PFSK-1 (cell line): ENCODE measurements around the gene SF3A1.

Source experiments
- FOXP2 ChIP-seq: optimal IDR thresholded peaks from 2 replicates; pipeline ENCODE3; 2011; ENCODE audit warnings: borderline replicate concordance, control low read depth, inconsistent platforms; ENCODE audit not compliant: insufficient read depth; ENCODE audit errors: extremely low read length, extremely low read depth
- POLR2AphosphoS5 ChIP-seq: IDR thresholded peaks from 2 replicates; pipeline ENCODE4 v1.6.1; 2012; ENCODE audit warnings: low read depth, mild to moderate bottlenecking, control low read depth, low read length, moderate library complexity
- REST ChIP-seq, 2 experiments: IDR thresholded peaks; 2 replicates each; pipeline versions ENCODE4 v1.6.1 to v1.8.0; 2011 to 2012; ENCODE audit warnings: low read depth in 2 of 2, low read length in 2 of 2, control low read depth in 1 of 2, inconsistent platforms in 1 of 2, mild to moderate bottlenecking in 1 of 2, moderate library complexity in 1 of 2; ENCODE audit not compliant: insufficient read depth in 1 of 2
- SIN3A ChIP-seq: IDR thresholded peaks from 2 replicates; pipeline ENCODE4 v1.6.1; 2012; ENCODE audit warnings: mild to moderate bottlenecking, low read length, moderate library complexity, borderline replicate concordance; ENCODE audit not compliant: insufficient read depth
- TAF1 ChIP-seq: IDR thresholded peaks from 2 replicates; pipeline ENCODE4 v1.6.1; 2012; ENCODE audit warnings: low read length, control low read depth, borderline replicate concordance; ENCODE audit not compliant: insufficient read depth

The SF3A1 gene

GRCh38 chr22:30358541-30358940, 1.8 kb upstream of the SF3A1 start:
- TF ChIP-seq FOXP2 (no peak), SIN3A (no peak)

- no peak for TF ChIP-seq TAF1
- no peak for TF ChIP-seq SIN3A
- no peak for TF ChIP-seq POLR2AphosphoS5
- TF ChIP-seq FOXP2, result no peak
- TF ChIP-seq REST (IDR thresholded peaks at IDR 0.05; ENCODE audit: insufficient read depth in 1 of 2, low read depth in 2 of 2, low read length in 2 of 2), result no peak
Observed at GRCh38 chr22:30357650-30358215, 1.0 kb upstream of the SF3A1 start.

- TF ChIP-seq FOXP2 (no peak), POLR2AphosphoS5 (no peak), SIN3A (no peak), REST (IDR thresholded peaks at IDR 0.05; ENCODE audit: insufficient read depth in 1 of 2, low read depth in 2 of 2, low read length in 2 of 2) (no peak), TAF1 (no peak)
Observed at GRCh38 chr22:30357236-30357570, 509 bp upstream of the SF3A1 start.

DNA sequence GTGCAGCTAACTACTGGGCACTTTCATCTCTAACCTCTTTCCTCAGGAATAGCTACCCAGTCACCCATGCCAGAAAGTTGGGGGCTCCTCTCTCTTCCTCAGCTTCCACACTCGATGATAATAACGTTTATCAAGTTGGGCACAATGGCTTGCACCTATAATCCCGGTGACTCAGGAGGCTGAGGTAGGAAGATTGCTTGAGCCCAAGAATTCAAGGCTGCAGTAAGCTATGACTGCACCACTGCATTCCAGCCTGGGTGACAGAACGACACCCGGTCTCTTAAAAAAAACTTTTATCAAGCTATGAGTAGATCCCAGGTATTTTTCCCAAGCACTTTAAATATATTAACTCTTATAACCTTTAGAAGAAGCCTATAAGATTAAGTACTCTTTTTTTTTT, 2.0 kb downstream of the SF3A1 start:
- TF ChIP-seq TAF1 (no peak), REST (IDR thresholded peaks at IDR 0.05; ENCODE audit: insufficient read depth in 1 of 2, low read depth in 2 of 2, low read length in 2 of 2) (no peak), SIN3A (no peak), FOXP2 (no peak), POLR2AphosphoS5 (no peak)

GRCh38 chr22:30351226-30351625, 5.5 kb downstream of the SF3A1 start:
- TF ChIP-seq TAF1 (no peak), REST (IDR thresholded peaks at IDR 0.05; ENCODE audit: insufficient read depth in 1 of 2, low read depth in 2 of 2, low read length in 2 of 2) (no peak), FOXP2 (no peak), SIN3A (no peak), POLR2AphosphoS5 (no peak)
